Progenitor cell of endocrine pancreas (in vitro differentiated cells): ENCODE results near the gene RARB. TPM values are rescaled to one million over a fixed set of nuclear protein-coding genes. Genes with fewer than 3 reads are reported as not detected.

Source experiments
- DNase-seq: peaks from one replicate; pipeline ENCODE4 v3.0.0; 2021; ENCODE audit warnings: low spot score; ENCODE audit not compliant: unreplicated experiment
- H3K27ac Mint-ChIP-seq: 2 replicates; pipeline ENCODE4 v1.8.0; 2021; ENCODE audit warnings: mild to moderate bottlenecking, moderate library complexity, mixed read lengths
- H3K27me3 Mint-ChIP-seq: 2 replicates; pipeline ENCODE4 v1.8.0; 2021; ENCODE audit warnings: mixed read lengths
- H3K36me3 Mint-ChIP-seq: 2 replicates; pipeline ENCODE4 v1.8.0; 2022; ENCODE audit warnings: mixed read lengths; ENCODE audit not compliant: insufficient read depth
- H3K4me1 Mint-ChIP-seq: 2 replicates; pipeline ENCODE4 v1.8.0; 2021; ENCODE audit warnings: low read depth, mixed read lengths
- H3K4me3 Mint-ChIP-seq: 2 replicates; pipeline ENCODE4 v1.8.0; 2021; ENCODE audit warnings: low read depth, mild to moderate bottlenecking, moderate library complexity, mixed read lengths
- H3K9me3 Mint-ChIP-seq: 2 replicates; pipeline ENCODE4 v1.8.0; 2021; ENCODE audit warnings: low read depth, mixed read lengths
- total RNA-seq: library from RNA; stranded (reverse); gene quantifications from 2 replicates; pipeline ENCODE4 v1.2.1, GENCODE V29; 2021
- TF ChIP-seq, protein P1 (sequence below): fragments of 200-600 bp; sonication (generic); IDR thresholded peaks from one replicate; pipeline ENCODE4 v1.5.0; 2021; ENCODE audit warnings: antibody characterized with exemption, mild to moderate bottlenecking; ENCODE audit not compliant: unreplicated experiment

Gene RARB
- total RNA-seq, 1 donor from 2014 or later, result 30.0 TPM

DNA sequence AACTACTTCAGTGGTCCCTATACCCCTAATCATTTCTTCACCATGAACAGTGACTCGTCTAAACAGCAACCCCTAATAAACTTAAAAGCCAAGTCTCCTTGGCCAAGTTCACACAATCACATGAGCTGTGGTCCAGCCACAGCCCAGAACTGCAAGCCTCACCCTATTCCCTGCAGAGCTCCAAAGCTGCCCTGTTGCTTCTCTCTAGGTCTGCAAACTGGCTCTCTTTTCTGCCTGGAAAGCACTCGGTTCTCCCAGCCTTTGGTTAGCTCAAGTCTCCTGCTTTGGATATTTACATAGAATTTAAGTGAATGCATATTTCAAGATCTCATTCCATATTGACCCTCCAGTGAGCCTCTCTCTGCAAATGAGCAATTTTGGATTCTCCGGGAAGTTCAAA lies 129.6 kb downstream of the RARB start:
- Mint-ChIP-seq H3K27ac (no peak overlapping the region), H3K4me3 (no peak overlapping the region), H3K27me3 (no peaks in the 10 kb centered on the region), H3K4me1 (peaks cover 12% of the 10 kb centered on the region), H3K36me3 (peaks cover 9% of the 10 kb centered on the region), H3K9me3 (peaks cover 1% of the 10 kb centered on the region)
- TF ChIP-seq, protein P1, sequence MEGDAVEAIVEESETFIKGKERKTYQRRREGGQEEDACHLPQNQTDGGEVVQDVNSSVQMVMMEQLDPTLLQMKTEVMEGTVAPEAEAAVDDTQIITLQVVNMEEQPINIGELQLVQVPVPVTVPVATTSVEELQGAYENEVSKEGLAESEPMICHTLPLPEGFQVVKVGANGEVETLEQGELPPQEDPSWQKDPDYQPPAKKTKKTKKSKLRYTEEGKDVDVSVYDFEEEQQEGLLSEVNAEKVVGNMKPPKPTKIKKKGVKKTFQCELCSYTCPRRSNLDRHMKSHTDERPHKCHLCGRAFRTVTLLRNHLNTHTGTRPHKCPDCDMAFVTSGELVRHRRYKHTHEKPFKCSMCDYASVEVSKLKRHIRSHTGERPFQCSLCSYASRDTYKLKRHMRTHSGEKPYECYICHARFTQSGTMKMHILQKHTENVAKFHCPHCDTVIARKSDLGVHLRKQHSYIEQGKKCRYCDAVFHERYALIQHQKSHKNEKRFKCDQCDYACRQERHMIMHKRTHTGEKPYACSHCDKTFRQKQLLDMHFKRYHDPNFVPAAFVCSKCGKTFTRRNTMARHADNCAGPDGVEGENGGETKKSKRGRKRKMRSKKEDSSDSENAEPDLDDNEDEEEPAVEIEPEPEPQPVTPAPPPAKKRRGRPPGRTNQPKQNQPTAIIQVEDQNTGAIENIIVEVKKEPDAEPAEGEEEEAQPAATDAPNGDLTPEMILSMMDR, result no peak
- DNase-seq, result no peak

DNA sequence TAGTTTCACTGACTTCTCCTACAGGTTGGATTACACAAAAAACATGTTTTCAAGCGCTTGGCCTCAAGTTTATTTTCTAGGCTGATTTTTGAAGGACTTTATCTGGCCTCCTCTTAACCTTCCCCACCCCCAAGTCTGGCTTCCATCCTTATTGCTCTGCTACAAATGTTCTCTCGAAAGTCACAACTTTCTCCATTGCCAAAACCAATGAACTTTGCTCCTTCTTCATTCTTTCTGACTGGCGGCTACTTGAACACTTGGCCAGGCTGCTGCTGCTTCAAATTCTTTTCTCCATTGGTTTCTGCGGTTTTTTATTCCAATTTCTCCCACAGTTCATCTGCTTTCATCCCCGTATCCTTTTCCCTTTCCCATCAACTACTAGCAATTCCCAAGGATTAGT lies 130.1 kb downstream of the RARB start:
- H3K27me3 Mint-ChIP-seq, result no peaks in the 10 kb centered on the region
- H3K36me3 Mint-ChIP-seq, result peaks cover 8% of the 10 kb centered on the region
- TF ChIP-seq, protein P1, result no peak
- H3K27ac Mint-ChIP-seq, result no peak overlapping the region
- H3K9me3 Mint-ChIP-seq, result no peaks in the 10 kb centered on the region
- no peak for DNase-seq
- H3K4me3 Mint-ChIP-seq, result no peak overlapping the region
- H3K4me1 Mint-ChIP-seq, result peaks cover 9% of the 10 kb centered on the region

DNA sequence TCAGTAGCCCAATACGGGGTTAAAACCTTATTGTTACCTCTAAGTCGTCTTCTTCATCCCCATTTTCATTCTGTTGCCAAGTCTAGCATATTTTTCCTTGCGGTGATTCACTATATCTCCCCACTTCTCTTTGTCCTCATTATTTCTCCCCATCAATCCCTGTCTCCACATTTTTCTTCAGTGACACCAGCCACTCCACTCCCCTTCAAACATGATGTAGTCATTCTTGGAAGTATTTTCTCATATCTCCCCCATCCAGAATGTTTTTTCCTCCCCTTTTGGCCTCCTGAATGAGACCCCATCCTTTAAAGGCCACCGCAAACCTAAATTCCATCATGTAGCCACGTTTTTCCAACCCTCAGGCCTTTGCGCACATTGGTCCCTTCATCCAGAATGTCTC lies 130.7 kb downstream of the RARB start:
- Mint-ChIP-seq H3K4me1 (peaks cover 3% of the 10 kb centered on the region), H3K4me3 (no peak overlapping the region), H3K27ac (no peak overlapping the region), H3K27me3 (no peaks in the 10 kb centered on the region), H3K9me3 (no peaks in the 10 kb centered on the region), H3K36me3 (peaks cover 5% of the 10 kb centered on the region)
- no peak for DNase-seq
- TF ChIP-seq, protein P1, result no peak

DNA sequence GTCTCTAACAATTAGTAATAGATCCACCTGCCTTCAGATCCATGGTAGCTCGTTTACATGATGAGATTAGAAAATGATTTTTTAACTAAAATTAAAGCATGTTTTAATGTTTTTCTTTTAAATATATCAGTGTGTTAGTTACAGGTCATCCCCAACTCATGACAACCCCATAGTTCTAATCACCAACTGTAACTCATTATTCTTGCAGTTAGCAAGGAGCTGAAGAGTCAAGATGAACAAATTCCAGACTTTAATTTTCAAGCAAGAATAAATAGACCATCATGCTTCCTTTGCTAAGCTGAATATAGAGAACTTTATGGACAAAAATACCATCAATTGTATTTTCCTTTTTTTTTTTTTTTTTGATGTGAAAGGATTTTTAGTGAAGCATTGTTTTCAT lies 135.5 kb downstream of the RARB start:
- Mint-ChIP-seq H3K4me1 (no peaks in the 10 kb centered on the region), H3K27me3 (no peaks in the 10 kb centered on the region), H3K27ac (no peak overlapping the region), H3K4me3 (no peak overlapping the region), H3K9me3 (no peaks in the 10 kb centered on the region), H3K36me3 (peaks cover 5% of the 10 kb centered on the region)
- DNase-seq, result no peak
- TF ChIP-seq, protein P1, result no peak

DNA sequence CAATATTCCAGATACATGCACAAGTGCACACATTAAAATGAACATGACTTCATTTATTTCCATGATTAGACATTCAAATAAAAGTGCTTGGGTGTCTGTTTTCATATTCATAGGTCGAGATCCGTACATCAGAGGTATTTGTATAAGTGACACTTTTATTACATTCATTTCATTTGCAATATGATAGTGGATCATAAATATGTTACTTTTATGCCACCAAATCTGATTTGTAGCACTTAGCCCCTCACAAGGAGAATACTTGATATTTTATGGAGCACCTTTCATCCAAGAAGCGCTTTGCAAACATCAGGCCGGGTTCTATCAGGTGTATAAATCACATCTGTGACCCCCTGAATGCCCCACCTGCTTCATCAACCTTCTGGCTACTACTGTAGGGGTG lies 136.0 kb downstream of the RARB start:
- no peak for DNase-seq
- Mint-ChIP-seq H3K27ac (no peak overlapping the region), H3K9me3 (no peaks in the 10 kb centered on the region), H3K27me3 (no peaks in the 10 kb centered on the region), H3K36me3 (peaks cover 5% of the 10 kb centered on the region), H3K4me1 (no peaks in the 10 kb centered on the region), H3K4me3 (no peak overlapping the region)
- TF ChIP-seq, protein P1, result no peak
